HG02885 (cell line): ENCODE data around the gene DNAL4.
A peak's percentile ranks its signal among the peaks of the same experiment; 100 is the strongest.

Experiments
- ATAC-seq: cut with Tn5 transposase; IDR thresholded peaks from one replicate; pipeline ENCODE4 v1.9.1; 2021; ENCODE audit warnings: mild to moderate bottlenecking; ENCODE audit not compliant: unreplicated experiment, poor library complexity

Gene DNAL4

DNA sequence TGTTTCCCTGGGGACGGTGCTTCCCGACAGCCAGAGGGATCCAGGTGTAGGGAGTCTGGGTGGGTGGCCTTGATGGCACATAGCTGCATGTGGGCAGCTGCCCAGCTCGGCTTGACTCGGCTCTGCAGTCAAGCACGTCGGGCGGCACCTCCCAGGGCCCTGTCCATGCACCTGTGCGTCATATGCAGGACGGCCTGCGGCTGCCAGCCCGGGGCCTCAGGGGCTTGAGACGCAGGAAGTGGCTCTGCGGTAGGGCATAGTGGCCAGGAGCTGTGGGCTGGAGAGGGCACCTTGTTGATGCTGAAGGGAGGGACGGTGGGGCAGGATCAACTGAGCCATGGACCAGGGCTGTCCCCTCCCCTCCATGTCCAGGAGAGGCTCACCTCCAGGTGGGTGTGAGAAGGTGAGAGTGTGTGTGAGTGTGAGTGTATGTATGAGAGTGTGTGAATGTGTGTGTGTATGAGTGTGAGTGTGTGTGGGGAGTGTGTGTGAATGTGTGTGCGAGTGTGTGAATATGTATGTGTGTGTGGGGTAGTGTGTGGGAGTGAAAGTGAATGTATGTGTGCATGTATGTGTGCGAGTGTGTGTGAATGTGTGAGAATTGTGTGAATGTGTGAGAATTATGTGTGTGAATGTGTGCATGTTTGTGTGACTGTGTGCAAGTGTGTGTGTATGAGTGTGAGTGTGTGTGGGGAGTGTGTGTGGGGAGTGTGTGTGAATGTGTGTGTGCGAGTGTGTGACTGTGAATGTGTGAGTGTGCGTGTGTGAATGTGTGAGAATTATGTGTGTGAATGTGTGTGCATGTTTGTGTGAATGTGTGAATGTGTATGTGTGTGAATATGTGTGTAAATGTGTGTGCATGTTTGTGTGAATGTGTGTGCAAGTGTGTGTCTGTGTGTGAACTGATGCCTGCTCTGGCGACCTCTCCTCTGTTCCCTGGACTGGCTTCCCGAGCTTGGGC, 32.5 kb downstream of the DNAL4 start:
- ATAC-seq = no peak

DNA sequence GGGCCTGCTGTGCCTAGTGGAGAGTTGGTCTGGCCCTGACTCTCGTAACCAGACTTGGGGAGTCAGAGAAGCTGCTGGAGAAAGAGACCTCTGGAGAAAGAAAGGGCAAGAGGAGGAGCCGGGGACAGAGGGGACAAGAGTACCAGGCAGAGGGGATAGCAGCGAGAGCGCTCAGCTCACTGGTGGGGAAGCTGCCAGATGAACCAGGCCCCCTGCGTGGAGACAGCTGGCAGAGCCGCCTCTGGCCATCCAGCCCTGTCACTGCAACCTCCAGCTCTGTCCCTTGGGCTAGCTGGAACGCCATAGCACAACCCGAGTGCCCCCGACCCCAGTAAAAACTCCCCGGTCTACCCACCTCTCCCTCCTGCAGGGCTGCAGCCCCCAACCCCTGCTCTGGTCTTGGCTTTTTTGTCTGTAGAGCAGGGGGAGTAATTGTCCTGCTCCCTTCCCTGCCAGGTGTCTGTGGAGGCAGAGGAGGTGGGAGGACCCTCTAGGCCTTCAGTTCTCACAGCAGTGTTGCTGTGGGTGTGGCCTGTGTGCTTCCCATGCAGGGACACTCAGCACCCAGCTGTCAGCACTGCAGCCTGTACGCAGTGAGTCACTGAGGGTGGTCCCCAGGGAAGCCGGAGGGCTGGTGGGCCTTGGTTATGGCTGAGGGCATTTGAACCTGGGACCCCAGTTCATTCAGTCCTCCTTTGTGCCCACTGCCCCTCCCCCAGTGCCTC, 33.3 kb downstream of the DNAL4 start:
- ATAC-seq = no peak

DNA sequence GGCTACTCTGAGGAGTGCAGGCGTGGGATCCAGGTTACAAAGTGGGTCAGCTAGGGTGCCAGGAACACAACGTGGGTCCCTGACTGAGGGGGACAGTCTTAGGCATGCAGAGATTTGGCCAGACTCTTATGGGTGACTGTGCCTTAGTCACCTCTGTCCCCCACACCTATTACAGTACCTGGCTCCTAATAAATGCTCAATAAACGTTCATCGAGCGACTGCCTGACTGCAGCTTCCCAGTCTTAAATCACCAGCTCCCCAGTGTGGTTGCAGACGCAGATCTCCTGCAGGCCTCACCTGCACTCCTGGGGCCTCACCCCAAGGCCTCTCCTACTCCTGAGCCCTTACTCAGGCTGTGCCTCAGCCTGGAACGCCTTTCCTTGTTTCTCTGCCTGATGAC, 34.9 kb downstream of the DNAL4 start:
- ATAC-seq = no peak

DNA sequence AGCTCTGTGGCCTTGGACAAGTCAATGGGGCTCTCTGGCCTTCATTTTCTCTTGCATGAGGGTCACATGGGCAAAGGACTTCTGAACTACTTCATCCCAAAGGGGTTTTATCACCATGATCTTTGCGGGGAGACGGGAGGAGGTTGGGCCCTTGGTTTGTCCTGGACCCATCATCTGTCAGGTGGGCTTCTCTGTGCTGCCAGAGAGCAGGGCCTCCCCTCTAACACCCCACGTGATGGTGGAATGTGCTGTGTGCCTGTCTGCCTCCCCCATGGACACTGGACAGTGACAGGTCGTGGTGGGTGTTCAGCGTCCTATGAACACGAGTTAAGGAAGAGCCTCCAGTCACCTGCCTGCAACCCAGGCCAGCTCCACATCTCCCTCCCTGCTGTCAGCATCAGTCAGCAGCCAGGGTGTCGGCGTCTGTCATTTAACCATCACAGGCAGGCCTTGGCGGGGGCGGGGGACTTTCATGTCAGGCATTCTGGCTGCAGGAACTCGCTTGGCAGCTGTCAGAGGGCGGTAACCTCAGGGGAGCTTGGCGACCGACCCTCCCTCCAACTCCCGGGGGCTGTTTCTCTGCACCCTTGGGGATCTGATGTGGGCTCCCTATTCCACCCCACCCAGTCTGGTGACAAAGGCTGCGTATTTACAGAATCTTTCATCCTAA, 35.5 kb downstream of the DNAL4 start:
- ATAC-seq = no peak

DNA sequence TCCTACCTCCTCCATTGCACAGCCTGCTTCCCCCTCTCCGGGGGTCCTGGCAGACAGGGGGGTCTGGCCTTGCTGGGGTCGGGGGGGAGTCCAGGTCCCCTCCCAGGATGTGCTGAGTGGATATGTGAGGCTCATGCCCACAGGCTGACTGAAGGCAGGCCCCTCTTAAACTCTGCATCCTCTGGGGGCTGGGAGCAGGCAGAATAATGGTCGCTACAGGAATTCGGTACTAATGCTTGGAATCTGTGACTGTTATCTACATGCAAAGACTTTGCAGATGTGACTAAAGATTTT, 36.5 kb downstream of the DNAL4 start:
- ATAC-seq = no peak

DNA sequence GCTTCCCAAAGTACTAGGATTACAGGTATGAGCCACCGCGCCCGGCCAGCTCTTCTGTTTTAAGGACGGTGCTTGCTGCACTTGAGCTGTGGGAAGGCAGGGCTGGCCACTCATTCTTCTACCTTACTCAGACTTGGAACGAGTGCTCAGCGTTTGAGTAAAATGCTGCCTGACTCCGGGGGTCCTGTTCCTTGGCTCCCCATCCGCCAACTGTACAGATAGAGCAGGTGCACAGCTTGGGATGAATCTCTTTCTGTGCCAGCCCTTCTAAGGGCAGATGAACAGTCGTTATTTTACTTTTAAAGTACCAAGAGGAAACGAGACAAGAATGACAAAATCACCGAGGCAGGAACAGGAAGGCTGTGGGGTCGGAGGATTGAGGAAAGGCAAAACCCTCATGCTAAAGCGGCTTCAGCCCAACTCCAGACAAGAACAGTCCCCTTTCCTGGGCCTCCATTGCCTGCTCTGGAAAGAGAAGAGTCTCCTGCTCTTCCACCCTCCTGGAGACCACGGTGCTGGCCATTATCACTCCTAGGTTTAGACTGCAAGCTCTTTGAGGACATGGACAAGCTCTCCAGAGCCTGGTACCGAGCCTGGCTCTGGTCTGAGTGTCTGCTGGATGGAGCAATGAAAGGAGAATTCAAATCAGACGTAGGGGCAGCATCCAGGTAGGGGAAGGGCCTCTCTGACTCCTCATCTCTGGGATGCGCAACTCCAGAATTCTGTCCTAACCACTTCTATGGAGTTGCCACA, 37.1 kb downstream of the DNAL4 start:
- no peak for ATAC-seq

DNA sequence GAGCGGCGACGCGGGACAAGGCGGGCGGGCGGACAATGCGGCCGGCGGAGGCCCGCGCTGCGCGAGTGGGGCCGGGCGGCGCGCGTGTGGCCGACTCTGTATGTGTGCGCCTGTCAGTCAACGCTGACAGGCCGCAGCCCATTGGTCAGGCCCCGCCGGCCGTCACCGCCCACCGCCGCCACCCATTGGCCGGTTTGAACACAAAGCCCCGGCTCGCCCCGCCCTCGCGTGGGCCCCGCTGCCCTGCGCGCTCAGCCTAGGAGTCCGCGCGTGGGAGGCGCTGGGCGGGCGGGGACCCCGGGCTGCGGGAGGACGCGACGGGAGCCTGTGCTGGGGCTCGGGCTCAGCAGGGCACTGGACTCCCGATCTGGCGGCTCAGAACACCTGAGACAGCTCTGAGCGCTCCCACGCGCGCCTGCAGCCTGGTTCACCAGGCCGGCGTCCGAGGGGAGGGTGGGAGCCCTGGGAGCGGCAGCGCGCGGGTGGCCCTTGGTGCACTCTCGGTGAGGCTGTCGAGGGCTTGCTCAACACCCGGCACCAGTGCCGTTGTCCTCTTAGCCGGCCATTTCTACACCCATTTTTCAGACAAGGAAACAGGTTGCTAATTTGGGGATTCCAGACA, 37.9 kb downstream of the DNAL4 start, which contains the start of gene SUN2:
SUN2 (minus strand) TSS at position 88 of the 622 bp plus-strand sequence. CDS start 3,370 bp downstream, outside the sequence.
- ATAC-seq = peak; percentile 80

DNA sequence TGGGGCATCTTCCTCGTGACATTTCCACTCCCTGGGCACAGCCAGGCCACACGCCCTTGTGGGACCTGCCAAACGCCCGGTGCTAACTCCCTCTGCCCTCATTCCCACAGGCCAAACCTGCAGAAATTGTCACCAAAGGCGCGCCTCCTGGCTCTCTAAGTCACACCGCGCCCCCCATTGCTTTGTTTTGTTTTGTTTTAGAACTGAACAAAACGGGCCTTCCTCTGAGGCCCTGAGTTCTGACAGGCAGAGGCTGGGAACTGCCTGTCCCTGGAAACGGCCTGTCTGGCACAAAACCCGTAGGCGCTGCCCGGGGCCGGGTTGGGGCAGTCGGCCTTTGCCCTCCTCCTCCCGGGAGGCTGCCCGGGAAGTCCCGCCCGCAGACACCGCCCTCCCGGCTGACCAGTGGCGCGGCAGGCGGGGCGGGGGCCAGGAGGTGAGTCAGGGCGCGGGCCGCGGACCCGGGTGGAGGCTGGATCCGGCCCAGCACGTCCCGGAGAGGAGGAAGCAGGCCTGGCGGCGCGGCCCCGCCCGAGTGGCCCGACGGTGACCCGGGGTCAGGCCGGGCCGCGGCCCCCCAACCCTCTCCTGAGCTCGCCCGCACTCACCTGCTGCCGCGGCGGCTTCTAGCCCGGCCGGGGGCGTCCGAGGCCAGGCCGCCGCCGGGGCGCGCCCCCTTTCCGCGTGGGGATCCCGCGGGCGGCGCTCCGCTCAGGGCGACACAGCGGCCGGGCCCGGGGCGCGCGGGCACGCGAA, 38.6 kb downstream of the DNAL4 start:
- ATAC-seq = peak; percentile 33

DNA sequence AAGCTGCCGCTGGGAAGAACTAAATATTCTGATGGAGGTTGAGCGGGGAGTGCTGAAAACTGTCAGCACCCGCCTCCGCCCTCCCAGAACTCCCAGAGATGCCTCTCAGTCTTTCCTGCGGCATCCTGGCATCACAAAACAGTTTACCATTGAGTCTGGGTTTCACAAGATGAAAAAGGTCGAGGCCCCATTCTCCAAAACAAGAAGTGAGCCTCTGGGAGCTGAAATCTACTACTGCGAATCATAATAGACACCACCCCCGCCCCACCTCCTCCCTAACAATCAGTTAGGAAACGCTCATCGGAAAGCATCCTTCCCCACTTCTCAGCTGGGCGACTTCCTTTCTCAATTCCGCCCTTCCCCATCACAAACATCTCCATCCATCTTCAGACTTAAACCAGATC, 39.2 kb downstream of the DNAL4 start:
- ATAC-seq = no peak

DNA sequence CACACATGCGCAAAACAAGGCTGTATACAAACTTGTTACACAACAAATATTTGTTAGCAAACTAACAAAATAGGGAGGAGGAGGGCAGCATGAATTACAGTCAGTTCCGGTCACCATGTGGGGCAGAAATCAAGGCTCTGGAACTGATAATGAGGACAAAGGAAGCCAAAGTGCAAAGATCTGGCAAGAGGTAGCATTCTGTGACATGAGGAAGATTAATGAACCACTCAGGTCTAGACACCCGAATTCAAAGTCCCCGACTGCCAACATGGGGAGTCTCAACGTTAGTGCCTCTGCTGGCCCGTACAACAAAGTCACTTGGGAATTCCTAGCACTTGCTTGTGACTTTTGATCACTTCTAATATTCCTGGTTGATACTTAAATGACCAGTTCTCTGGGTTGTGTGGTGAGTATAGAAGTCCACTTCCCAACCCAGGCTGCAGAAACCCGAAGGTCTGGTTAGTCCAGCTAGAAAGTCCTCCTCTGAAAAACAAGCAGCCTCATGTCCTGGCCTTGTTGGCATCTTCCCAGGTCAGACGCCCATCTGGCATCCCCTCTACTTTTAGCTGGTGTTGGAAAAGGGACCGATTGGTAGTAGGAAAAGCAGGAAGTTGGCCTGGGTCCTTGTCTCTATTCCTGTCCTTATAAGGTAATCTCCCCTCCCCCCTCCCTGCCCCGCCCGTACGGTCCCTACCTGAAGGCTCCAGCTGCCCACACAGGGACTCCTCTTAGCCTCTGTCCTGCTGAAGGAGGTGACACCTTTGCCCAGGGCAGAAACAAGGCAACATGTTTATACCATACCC, 39.8 kb downstream of the DNAL4 start:
- no peak for ATAC-seq

DNA sequence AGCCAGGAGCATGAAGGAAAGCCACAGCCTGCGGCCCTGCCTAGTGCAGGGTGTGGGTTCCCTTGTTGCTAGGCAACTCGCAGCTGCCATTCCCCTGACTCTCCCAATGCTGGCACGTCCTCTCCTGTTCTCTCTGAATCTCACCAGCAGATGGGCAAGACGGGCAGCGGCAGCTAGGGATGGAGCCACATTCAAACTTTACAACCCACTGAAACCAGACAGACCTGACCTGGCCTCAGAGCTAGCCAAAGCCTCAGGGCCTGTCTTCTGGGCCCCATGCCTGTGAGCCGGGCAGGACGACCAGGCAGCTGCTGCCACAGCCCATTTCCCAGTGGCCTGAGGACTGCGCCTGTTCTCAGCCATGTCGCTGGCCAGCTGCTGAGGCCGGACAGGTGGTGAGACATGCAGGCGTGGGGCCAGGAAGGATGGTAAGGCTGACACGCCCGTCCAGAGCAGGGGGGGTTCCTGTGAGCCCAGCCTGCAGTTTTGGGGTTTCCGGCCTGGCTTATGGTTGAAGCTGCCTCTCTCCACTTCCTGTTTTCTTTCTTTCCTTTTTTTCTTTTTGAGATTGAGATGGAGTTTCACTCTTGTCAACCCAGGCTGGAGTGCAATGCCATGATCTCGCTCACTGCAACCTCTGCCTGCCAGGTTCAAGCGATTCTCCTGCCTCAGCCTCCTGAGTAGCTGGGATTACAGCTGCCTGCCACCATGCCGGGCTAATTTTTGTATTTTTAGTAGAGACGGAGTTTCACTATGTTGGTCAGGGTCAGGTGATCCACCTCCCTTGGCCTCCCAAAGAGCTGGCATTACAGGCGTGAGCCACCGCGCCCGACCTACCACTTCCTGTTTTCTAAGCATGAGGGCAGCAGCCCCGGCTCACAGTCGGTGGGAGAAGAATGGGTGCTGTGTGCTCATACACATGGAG, 42.3 kb downstream of the DNAL4 start:
- ATAC-seq = no peak

DNA sequence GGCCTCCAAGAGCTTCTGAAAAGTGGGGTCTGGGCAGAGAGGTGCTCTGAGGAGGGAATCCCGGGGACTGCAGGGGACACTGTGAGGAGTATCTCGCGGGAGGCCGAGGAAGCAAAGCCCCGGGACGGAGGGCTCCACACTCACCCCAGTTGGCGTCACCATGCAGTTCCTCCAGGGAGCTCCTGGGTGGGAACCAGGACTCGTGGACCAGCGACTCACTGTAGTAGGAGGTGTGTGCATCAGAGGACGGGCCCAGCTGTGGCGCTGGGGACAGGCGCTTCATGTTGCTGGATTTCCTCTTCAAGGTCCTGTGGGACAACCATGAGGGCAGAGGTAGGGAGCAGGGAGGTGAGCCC, 42.9 kb downstream of the DNAL4 start:
- ATAC-seq = no peak

DNA sequence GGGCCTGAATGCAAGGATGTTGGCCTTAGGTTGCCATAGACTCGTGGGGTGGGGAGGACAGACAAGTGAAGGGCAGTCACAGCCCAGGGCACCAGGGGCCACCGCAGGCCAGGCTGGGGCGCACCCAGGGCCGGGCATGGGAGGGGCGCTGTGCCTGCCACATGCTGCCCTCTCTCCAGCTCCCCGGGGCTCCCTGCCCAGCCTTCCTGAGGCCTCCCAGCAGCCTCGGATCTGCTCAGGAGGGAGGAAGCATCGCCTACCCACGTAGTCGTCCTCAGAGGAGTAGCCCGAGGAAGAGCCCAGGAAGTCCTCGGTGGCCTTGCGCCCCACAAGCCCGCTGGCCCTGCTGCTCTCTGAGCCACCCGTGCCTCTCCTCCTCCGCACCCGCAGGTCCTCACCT, 43.3 kb downstream of the DNAL4 start:
- ATAC-seq = no peak

DNA sequence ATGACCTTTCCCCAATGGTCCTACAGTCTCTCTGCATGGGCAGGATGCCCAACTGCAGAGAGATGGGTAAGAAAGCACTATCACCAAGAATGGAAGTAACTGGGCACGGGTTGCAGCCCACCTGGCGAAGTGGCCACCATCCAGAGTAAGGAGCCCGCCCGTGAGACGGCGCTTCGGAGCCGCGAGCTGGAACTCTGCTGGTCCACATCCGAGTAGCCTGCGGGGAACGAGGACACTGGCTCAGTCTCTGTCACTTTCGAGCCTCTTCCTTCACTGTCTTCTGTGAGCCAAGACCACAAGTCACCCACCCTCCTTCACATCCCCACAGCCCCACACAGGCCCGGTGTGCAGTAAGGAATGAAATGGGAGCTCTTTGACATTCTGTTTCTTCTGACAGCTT, 43.8 kb downstream of the DNAL4 start:
- no peak for ATAC-seq

DNA sequence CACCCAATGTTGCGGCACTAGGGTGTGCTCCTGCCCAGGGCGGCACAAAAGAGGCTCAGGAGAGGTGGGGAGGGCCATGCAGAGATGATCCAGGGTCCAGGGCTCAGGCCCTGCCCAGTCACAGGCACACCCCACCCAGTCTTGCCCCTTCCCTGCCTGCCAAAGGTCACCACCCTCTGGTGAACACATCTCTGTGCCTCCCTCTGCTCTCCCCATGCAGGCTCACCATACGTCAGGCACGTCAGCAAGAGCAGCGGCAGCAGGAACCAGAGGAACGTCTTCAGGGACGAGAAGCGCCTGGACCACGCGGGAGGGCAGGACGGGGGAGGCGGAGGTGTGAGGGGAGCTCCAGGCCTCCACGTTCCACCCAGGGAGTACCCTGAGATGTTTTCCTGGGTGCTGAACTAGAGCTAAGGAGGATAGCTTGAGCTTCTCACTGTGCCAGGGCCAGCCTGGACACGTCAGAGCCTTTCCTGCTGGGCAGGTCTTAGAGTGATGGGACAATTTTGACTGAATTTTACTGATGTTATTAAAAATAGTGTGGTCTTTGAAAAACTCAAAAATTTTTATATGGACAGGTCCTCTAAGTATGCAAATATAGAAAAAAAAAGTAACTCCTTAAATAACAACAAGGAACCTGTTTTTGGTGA, 45.3 kb downstream of the DNAL4 start:
- no peak for ATAC-seq

DNA sequence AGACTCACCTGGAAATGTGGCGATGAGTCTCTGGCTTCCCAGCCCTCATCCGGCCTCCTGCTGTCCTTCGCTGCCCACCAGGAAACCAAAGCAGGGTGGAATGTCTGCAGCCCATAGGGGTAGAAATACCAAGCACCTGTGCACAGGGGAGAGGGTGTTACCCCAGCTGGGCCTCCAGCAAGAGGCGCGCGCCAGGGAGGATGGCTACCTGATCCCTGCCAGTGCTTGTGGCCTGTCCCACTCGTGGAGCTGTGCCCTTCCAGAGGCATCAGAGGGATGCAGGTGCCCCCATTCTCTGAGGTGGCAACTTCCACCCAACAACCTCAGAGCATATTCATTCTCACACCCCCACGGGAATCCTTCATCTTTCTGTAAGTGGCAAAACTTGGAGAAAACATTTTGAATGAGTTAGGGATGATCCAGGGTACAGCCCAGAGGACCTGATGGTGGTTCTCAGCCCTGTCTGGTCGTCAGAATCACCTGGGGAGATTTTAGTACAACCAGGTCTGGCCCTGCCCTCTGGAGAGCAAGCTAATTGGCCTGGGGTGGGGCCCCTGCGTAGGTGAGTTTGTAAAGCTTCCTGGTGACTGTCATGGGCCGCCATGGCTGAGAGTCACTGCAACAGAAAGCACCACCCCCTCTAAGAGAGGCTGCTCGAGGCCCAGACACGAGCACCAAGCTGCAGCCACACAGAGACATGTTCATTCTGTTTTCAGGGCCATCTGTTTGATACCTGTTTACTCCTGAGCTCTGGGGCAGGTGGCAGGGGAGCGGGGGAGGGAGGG, 48.1 kb downstream of the DNAL4 start:
- no peak for ATAC-seq
